Measurements from ENCODE around the gene POLR1A. TPM values are rescaled to one million over a fixed set of nuclear protein-coding genes. Genes with fewer than 3 reads are reported as not detected.

Gene POLR1A
- total RNA-seq, 4 donors from 2014 or later, result 13.3 to 22.4 (median 16.6) TPM

- intact Hi-C loops (cut with DNase I), result no loop called here
- WGBS, result 87% methylated on average over 4 of the region's 4 CpGs
- Histone ChIP-seq H3K4me3 (no peak overlapping the region), H3K4me1 (peaks cover 14 to 33% (median 22%) of the 10 kb centered on the region in 4 donors), H3K36me3 (peaks cover 50 to 88% (median 71%) of the 10 kb centered on the region in 4 donors), H3K27ac (replicated peaks in 1 of 4) (no peak overlapping the region), H3K9me3 (no peaks in the 10 kb centered on the region), H3K27me3 (no peaks in the 10 kb centered on the region)
- TF ChIP-seq EP300 (IDR thresholded peaks at IDR 0.05) (no peak), POLR2AphosphoS5 (IDR thresholded peaks at IDR 0.05) (no peak), POLR2A (IDR thresholded peaks at IDR 0.05; ENCODE audit: low read depth) (no peak), CTCF (IDR thresholded peaks at IDR 0.05) (no peak)
- no peak for DNase-seq (ENCODE audit: extremely low spot score)
These were observed 74.1 kb downstream of the POLR1A start for GRCh38 chr2:86031606-86032005.

GRCh38 chr2:86031151-86031550 is 74.5 kb downstream of the POLR1A start:
- Histone ChIP-seq H3K36me3 (peaks cover 50 to 92% (median 75%) of the 10 kb centered on the region in 4 donors), H3K27ac (replicated peaks in 1 of 4) (no peak overlapping the region), H3K9me3 (no peaks in the 10 kb centered on the region), H3K4me3 (no peak overlapping the region), H3K4me1 (peaks cover 10 to 28% (median 21%) of the 10 kb centered on the region in 4 donors), H3K27me3 (no peaks in the 10 kb centered on the region)
- intact Hi-C loops (cut with DNase I), result no loop called here
- DNase-seq (ENCODE audit: extremely low spot score), result no peak
- WGBS, result 96% methylated on average over 13 of the region's 14 CpGs
- no peak for TF ChIP-seq POLR2A (IDR thresholded peaks at IDR 0.05; ENCODE audit: low read depth)
- no peak for TF ChIP-seq POLR2AphosphoS5 (IDR thresholded peaks at IDR 0.05)
- no peak for TF ChIP-seq EP300 (IDR thresholded peaks at IDR 0.05)
- no peak for TF ChIP-seq CTCF (IDR thresholded peaks at IDR 0.05)

GRCh38 chr2:86029873-86030272 is 75.8 kb downstream of the POLR1A start:
- H3K36me3 ChIP-seq, result peaks cover 50 to 98% (median 86%) of the 10 kb centered on the region in 4 donors
- DNase-seq (ENCODE audit: extremely low spot score), result no peak
- H3K9me3 ChIP-seq, result no peaks in the 10 kb centered on the region
- intact Hi-C loops (cut with DNase I), result no loop called here
- no peak overlapping the region for H3K27ac ChIP-seq (replicated peaks in 1 of 4)
- H3K4me3 ChIP-seq, result no peak overlapping the region
- H3K27me3 ChIP-seq, result no peaks in the 10 kb centered on the region
- peaks cover 0 to 16% (median 11%) of the 10 kb centered on the region in 4 donors for H3K4me1 ChIP-seq
- TF ChIP-seq POLR2A (IDR thresholded peaks at IDR 0.05; ENCODE audit: low read depth), result no peak
- TF ChIP-seq CTCF (IDR thresholded peaks at IDR 0.05), result no peak
- no peak for TF ChIP-seq POLR2AphosphoS5 (IDR thresholded peaks at IDR 0.05)
- TF ChIP-seq EP300 (IDR thresholded peaks at IDR 0.05), result no peak
- 96% methylated on average over 14 of the region's 14 CpGs for WGBS

GRCh38 chr2:86028766-86029381 is 76.8 kb downstream of the POLR1A start:
- 66% methylated on average over 13 of the region's 13 CpGs for WGBS
- Histone ChIP-seq H3K27me3 (no peaks in the 10 kb centered on the region), H3K27ac (replicated peaks in 1 of 4) (peak overlapping the region in 2 of 4 donors; percentile 10 to 44), H3K4me3 (no peak overlapping the region), H3K9me3 (no peaks in the 10 kb centered on the region), H3K4me1 (peaks cover 0 to 15% (median 9%) of the 10 kb centered on the region in 4 donors), H3K36me3 (peaks cover 50 to 90% (median 83%) of the 10 kb centered on the region in 4 donors)
- no peak for DNase-seq (ENCODE audit: extremely low spot score)
- intact Hi-C loops (cut with DNase I), result no loop called here
- TF ChIP-seq EP300 (IDR thresholded peaks at IDR 0.05) (no peak), POLR2AphosphoS5 (IDR thresholded peaks at IDR 0.05) (no peak), POLR2A (IDR thresholded peaks at IDR 0.05; ENCODE audit: low read depth) (no peak), CTCF (IDR thresholded peaks at IDR 0.05) (no peak)
